Panc1 (cell line): ENCODE data around the gene PBRM1.

Source experiments
- POLR2AphosphoS5 ChIP-seq: IDR thresholded peaks from 2 replicates; pipeline ENCODE4 v1.6.1; 2012; ENCODE audit warnings: mild to moderate bottlenecking, low read depth, low read length, moderate library complexity
- TF ChIP-seq, protein P1 (sequence below), 2 experiments: IDR thresholded peaks; 2 replicates each; pipeline ENCODE4 v1.6.1; 2011 to 2012; ENCODE audit warnings: low read depth in 2 of 2, control low read depth in 1 of 2, low read length in 1 of 2, mild to moderate bottlenecking in 1 of 2, moderate library complexity in 1 of 2; ENCODE audit not compliant: insufficient read depth in 1 of 2
- TF ChIP-seq, protein P2 (sequence below): fragments of 450-650 bp; IDR thresholded peaks from 2 replicates; pipeline ENCODE4 v1.5.1; 2017; ENCODE audit warnings: mild to moderate bottlenecking

- TF ChIP-seq, protein P1, sequence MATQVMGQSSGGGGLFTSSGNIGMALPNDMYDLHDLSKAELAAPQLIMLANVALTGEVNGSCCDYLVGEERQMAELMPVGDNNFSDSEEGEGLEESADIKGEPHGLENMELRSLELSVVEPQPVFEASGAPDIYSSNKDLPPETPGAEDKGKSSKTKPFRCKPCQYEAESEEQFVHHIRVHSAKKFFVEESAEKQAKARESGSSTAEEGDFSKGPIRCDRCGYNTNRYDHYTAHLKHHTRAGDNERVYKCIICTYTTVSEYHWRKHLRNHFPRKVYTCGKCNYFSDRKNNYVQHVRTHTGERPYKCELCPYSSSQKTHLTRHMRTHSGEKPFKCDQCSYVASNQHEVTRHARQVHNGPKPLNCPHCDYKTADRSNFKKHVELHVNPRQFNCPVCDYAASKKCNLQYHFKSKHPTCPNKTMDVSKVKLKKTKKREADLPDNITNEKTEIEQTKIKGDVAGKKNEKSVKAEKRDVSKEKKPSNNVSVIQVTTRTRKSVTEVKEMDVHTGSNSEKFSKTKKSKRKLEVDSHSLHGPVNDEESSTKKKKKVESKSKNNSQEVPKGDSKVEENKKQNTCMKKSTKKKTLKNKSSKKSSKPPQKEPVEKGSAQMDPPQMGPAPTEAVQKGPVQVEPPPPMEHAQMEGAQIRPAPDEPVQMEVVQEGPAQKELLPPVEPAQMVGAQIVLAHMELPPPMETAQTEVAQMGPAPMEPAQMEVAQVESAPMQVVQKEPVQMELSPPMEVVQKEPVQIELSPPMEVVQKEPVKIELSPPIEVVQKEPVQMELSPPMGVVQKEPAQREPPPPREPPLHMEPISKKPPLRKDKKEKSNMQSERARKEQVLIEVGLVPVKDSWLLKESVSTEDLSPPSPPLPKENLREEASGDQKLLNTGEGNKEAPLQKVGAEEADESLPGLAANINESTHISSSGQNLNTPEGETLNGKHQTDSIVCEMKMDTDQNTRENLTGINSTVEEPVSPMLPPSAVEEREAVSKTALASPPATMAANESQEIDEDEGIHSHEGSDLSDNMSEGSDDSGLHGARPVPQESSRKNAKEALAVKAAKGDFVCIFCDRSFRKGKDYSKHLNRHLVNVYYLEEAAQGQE (IDR thresholded peaks at IDR 0.05; ENCODE audit: insufficient read depth in 1 of 2, low read depth in 2 of 2, low read length in 1 of 2): no peak
- TF ChIP-seq, protein P2, sequence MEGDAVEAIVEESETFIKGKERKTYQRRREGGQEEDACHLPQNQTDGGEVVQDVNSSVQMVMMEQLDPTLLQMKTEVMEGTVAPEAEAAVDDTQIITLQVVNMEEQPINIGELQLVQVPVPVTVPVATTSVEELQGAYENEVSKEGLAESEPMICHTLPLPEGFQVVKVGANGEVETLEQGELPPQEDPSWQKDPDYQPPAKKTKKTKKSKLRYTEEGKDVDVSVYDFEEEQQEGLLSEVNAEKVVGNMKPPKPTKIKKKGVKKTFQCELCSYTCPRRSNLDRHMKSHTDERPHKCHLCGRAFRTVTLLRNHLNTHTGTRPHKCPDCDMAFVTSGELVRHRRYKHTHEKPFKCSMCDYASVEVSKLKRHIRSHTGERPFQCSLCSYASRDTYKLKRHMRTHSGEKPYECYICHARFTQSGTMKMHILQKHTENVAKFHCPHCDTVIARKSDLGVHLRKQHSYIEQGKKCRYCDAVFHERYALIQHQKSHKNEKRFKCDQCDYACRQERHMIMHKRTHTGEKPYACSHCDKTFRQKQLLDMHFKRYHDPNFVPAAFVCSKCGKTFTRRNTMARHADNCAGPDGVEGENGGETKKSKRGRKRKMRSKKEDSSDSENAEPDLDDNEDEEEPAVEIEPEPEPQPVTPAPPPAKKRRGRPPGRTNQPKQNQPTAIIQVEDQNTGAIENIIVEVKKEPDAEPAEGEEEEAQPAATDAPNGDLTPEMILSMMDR: no peak
- no peak for TF ChIP-seq POLR2AphosphoS5
These were observed 38.8 kb upstream of the PBRM1 start for GRCh38 chr3:52724511-52724910.
